ENCODE data around the gene GRAPL.
"Not testable (repeated sequence)": the region's sequence is repeated elsewhere in the genome, so short reads cannot be mapped to it uniquely, and the experiment has no call there.

GRAPL gene

DNA sequence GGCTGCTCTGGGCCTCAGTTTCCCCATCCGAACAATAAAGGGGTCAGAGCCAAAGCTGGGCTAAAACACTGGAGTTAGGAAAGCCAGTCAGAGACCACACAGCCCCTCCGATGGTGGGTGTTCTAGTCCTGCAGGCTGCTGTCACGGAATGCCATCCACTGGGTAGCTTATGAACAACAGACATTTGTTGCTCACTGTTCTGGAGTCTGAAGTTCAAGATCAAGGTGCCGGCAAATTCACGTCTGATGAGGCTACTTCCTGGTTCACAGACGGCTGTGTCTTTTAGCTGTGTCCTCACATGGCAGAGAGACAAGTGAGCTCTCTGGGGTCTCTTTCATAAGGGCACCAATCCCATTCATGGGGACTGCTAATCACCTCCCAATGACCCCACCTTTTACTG lies 9.2 kb downstream of the GRAPL start:
- DNase-seq (ENCODE audit: low spot score), result not testable (repeated sequence)

DNA sequence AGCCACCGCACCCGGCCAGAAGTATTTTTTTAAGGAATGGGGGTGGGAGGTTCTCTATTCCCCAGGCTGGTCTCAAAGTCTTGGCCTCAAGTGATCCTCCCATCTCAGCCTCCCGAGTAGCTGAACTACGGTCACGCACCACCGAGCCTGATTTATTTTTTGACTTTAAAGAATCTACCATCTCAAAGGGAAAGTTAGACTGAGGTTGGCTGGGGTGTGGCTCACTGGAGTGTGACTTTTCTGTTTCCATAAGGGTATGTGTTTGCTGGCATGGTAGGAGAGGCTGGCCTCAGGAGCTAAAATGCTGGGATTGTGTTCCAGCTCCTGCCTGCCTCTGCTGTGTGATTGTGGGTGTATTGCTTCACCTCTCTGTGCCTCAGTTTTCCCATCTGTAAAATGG lies 10.6 kb downstream of the GRAPL start:
- not testable (repeated sequence) for DNase-seq (ENCODE audit: low spot score)

DNA sequence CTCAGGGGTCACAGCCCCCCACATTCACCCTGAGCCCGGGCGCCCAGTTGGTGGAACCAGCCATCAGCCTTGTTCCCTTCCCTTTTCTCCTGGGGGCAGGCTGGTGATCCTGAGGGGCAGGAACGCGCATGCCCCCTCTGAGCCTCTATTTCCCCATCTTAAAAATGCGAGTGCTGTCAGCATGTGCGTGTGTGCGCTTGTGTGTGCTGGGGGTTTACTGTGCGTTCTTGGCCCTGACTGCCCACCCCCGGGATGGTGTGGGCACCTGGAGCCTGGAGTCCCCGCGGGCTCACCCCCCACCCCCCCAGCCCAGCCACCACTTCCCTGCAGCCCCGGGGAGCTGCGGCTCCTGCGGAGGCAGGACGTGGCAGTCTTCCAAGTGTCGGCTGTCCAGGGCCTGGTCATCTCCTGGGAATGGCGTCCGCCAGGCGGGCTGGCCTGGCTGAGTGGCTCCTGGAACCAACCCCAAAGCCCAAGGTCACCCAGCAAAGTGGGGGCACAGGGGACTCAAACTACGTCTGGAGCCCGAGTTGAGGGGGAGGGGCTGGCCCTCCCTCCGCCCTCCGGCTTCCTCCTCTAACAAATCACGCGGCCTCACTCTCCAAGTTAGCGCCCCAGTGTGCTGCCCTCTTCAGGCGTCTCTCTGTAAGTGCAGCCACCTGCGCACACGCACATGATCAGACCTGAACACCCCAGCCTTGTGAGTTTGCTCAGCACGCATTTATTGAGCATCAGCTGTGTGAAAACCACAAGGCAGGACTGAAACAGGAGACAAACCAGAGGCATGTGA lies 14.2 kb downstream of the GRAPL start:
- not testable (repeated sequence) for DNase-seq (ENCODE audit: low spot score)

DNA sequence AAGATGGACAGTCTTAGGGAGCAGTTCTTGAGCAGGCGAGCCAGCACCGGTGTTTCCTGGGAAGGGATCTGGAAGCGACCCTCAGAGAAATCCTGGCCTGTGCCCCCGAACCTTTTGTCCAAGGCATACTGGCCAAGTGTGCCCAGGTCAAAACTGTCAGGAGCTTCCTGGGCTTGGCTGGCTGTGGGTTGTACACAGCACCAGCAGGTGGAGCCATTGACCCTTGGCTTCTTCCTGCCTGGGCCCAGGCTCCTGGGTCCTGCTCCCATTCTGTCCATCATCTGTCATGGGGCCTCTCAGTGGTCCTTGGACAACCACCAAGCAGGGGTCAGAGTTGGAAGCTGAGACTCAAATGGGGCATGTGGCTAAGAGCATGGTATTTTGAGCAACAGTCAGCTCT lies 15.0 kb downstream of the GRAPL start:
- not testable (repeated sequence) for DNase-seq (ENCODE audit: low spot score)

DNA sequence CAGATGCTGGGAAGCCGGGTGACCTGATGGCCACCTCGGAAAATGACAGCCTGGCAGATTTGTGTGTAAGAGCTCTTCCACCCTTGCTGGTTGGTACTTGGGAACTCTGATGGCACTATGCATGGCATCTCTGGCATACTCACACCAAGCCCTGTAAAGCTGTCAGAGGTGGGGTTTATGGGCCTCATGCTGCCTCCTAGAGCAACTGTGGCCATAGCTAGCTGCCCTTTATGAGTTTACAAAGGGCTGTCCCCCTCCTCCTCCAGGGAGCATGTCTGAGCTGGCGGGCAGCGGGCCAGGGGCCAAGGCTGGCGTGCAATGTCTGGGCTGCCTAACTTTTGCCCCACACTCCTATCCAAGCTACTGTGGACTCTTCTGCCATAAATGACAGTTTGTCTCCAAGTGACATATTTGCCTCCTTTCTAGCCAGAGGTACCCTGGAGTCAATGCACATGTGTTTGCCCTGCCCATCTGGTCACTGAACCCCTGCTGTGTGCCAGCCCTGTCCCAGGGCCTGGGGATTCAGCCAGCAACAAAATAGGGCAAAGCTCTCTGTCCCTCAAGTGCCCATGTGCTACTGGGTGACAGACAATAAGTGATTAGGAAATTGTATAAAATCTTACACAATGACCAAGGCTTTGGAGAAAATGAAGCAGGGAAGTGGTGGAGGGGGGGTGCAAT lies 15.8 kb downstream of the GRAPL start:
- not testable (repeated sequence) for DNase-seq (ENCODE audit: low spot score)

DNA sequence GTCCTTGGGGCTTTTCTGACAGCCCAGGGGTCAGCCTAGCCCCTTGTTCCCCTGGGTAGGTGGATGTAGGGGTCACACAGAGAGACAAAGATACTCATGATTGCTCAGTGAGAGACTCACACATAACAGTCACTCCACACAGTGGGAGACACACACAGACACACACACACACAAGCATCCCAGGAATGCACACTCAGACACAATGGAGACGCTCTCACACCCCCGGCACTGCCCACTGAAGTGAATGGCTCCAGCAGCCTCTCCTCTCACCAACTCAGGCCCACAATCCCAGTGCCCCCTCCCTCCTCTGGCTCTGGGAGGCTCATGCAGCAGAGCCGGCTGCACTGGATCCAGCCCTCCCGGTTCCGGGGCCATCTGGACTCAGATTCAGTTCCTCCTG lies 17.0 kb downstream of the GRAPL start:
- not testable (repeated sequence) for DNase-seq (ENCODE audit: low spot score)

DNA sequence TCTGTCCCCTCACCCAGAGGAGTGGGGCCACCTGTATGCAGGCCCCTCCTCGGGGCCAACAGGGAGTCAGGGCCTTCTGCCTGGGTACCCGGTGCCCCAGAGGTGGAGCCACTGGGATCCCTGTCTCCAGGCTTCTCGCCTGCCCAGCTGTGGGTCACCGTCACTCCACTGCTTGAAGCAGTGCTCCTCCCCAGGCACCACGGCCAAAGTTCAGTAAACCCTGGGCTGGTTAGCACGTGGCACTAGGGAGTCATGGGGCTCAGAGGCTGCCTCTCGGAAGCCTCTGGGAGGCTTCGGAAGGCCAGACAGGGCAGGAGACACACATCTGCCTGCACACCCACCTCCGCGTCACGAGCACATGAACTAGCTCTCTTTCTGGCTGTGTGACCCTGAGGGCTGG lies 18.1 kb downstream of the GRAPL start:
- not testable (repeated sequence) for DNase-seq (ENCODE audit: low spot score)

DNA sequence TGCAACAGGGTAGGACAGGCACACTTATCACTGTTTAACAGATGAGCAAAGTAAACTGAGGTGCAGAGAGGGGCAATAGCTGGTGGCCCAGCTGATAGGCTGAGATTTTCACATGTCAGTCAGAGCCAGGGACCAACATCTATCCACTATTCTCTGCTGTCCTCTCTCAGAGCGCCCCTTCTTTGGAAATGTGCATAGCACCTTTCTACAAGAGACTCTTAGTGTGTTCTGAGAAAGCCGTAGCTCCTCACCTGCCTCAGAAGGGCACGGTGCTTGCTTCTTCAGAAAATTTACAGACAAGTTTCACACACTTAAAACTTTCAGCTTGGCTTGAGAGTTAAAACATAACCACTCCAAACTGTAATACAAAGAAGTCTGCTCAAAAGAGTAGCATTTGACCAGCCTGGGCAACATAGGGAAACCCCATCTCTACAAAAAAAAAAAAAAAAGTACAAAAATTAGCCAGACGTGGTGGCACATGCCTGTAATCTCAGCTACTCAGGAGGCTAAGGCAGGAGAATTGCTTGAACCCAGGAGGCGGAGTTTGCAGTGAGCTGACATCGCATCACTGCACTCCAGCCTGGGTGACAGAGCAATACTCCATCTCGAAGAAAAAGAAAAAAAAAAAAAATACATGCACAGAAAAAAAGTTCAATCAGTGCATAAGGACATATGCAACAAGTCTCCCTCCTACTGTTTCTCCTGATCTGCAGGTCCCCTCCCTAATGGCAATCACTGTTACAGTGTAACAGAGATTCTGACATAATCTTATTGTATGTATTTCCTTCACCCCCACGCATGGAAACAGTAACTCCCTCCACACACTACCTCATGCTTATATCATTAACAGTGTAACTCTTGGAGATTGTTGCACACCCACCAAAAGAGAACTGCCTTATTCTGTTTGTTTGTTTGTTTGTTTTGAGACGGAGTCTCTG lies 23.6 kb downstream of the GRAPL start:
- not testable (repeated sequence) for DNase-seq (ENCODE audit: low spot score)

DNA sequence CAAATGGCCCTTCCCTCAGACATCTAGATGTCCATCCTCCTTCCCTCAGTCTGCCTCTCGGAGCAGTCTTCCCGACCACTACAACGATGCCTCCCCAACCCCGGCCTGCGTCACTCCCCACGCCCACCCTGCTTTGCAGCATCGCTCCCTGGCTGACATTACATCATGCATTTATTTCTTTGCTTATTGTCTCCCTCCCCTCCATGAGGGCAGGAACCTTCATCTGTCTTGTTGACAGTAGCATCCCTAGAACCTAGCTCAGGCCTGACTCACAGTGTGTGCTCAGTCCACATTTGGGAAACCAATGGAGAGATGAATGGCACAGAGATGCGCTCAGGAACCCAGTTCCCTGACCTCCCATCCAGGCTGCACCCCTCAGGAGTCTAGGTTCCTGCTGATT lies 30.2 kb downstream of the GRAPL start:
- not testable (repeated sequence) for DNase-seq (ENCODE audit: low spot score)

DNA sequence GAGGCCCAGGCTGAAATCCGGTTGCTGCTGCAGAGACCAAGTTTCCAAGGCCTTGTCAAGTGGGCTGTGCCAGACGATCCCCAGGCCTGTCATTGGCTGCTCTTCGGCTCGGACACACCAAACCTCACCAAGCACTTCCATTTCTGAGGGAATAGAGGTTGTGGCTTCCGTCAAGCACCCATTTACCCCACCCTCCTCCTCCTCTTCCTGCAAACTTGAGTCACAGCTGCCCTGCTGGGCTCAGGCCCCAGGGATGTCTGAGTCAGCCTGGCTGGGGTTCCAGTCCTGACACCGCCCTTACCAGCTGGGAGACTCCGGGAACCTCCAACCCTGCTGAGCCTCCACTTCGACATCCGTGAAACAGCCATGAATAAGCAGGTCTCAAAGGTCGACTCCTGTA lies 31.1 kb downstream of the GRAPL start:
- DNase-seq (ENCODE audit: low spot score), result not testable (repeated sequence)

DNA sequence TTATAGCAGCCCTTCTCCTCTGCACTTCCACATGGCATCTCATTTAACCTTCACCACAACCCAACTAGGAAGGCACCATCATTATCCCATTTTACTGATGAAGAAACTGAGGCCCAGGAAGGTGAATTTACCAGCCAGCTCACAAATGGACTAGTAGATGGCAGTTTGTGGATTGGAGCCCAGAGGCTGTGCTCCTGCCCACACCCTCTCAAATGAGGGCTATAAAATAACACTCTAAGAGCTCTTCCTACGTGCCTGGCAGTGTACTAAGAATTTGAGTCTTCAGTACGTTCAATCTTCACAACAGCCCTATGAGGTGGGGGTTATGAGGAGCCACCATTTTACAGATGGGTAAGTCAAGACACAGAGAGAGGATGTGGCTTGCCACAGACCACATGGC lies 31.5 kb downstream of the GRAPL start:
- DNase-seq (ENCODE audit: low spot score), result not testable (repeated sequence)

DNA sequence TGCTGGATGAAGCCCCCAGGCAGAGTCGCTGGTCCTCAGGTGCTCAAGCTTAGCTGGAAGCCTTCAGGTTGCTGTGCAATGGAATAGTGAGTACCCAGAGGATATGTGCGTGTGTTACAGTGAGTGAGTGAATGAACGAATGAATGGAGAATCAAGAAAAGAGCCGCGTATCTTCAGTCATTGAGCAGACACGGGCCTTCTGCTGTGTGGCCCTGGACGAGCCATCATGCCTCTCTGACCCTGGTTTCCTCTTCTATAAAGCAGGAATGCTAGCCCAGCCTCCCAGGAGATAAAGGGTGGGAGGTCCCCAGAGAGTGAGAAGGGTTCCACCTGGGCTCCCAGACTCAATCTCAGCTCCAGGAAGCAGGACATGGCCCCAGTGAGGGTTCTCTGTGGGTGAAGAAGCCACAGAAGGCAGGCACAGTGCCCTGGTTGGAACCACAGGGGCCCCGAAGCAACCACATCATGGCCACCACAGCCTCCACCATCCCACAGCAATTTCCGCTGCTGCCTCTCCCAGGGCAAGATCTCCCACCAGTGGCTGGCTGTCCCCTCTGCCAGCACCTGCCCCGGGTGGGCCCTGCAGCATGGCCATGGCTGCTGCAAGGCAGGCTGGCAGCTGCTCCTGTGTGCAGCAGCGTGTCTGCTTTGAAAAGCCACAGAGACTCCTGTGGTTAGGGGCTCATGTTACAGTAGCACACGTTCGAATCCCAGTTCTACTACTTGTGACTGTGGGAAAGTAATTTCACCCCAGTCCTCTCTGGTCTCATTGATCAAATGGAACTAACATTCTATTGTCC lies 34.1 kb downstream of the GRAPL start:
- not testable (repeated sequence) for DNase-seq (ENCODE audit: low spot score)

DNA sequence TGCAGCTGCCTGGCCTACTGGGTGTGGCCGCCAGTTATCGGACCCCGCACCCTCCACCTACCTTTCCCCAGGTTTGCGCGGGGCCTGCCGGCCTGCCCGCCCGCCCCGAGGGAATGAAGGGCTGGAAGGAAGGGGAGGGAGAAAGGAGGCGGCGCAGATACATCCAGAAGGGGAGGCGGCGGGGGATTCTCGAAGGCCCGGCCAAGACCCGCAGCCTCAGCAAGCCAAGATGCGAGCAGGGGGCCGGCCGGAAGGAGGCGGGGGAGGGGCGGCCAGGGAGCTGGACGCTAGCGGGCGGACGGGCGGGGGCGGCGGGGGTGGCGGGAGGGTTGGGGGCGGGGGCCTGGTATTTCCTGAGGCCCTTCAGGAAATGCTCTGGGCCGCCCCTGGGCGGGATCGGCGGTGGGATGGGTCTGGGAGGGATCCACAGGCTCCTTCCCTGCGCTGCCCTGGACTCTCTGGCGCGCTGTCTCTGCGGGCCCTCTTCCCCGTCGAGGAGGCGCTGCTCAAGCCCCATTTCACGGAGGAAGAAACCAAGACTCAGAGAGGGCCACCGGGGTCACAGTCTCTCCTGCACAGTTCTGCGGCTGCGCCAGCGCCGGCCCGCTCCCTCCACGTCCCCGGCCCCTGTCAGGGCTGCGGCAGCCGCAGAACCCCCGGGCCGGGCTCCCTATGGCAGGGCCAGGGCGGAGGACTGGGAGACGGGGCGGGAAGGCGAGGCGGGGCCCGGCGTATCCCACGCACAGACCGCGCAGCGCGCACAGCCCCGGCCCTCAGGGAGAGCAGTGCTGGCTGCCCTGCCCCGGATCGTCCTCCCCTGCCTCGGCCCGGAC lies 35.2 kb downstream of the GRAPL start:
- DNase-seq (ENCODE audit: low spot score), result not testable (repeated sequence)

DNA sequence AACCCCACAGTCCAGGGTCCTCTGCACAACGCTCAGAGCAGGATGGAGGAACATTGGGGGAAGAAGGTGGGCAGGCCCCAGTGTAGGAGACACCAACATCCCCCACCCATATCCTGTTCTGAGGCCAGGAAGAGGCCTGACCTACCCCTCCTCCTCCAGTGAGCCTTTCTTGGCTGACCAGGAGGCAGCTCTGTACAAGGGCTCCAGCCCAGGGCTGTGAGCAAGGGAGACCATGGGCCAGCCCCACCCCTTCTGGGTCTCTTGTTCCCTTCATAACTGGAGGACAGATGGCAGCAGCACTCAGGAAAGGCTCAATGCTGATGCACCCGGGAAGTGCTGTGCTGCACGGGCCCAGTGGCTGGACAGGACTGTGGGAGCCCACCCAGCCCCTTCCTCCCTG lies 47.0 kb downstream of the GRAPL start:
- DNase-seq (ENCODE audit: low spot score), result not testable (repeated sequence)

DNA sequence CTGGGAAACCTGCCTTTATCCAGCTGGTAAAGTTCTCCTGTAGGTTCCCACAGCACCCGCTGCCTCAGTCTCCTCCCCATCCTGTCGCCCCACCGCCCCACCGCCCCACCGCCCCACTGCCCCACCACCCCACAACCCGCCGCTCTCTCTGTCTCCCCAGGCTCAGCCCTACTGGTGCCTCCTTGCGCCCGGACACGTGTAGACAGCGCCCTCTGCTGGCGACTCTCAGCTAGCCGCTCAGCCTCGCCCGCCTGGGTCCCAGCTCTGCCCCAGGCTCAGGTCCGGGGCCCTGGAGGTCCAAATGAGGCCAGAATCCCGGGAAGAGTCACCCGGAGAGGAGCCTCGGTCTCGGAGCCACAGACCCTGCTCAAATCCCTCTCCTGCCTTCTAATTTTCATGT lies 48.0 kb downstream of the GRAPL start:
- not testable (repeated sequence) for DNase-seq (ENCODE audit: low spot score)

DNA sequence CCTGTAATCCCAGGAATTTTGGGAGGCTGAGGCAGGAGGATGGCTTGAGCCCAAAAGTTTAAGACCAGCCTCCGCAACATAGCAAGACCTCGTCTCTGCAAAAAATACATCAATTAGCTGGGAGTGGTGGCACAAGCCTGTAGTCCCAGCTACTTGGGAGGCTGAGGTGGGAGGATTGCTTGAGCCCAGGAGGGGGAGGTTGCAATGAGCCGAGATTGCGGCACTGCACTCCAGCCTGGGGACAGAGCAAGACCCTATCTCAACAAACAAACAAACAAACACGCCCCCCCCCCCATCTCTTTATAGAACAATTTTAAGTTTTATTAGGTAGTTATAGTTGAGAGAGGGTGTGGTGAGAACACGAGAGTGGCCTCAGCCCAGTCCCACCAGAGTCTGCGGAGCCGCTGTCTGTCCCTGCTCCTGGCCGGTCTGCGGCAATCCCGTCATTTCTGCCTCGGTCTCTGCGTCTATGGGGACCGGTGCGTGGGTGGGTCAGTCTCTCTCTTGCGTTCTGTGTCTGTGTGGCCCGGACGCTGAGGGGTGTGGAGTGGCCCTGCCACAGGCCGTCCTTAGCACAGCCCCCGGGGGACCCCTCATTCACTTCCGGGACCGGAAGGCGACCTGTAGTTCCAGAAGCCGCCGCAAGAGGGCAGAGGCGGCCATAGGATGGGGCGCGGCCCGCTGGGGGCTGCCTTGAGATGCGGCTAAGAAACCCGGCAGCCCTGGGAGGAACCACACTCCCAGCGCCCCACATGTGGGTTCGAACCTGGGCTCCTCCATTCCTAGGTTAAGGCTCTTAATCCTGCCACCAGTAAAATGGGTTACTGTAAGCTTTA lies 53.9 kb downstream of the GRAPL start:
- not testable (repeated sequence) for DNase-seq (ENCODE audit: low spot score)

DNA sequence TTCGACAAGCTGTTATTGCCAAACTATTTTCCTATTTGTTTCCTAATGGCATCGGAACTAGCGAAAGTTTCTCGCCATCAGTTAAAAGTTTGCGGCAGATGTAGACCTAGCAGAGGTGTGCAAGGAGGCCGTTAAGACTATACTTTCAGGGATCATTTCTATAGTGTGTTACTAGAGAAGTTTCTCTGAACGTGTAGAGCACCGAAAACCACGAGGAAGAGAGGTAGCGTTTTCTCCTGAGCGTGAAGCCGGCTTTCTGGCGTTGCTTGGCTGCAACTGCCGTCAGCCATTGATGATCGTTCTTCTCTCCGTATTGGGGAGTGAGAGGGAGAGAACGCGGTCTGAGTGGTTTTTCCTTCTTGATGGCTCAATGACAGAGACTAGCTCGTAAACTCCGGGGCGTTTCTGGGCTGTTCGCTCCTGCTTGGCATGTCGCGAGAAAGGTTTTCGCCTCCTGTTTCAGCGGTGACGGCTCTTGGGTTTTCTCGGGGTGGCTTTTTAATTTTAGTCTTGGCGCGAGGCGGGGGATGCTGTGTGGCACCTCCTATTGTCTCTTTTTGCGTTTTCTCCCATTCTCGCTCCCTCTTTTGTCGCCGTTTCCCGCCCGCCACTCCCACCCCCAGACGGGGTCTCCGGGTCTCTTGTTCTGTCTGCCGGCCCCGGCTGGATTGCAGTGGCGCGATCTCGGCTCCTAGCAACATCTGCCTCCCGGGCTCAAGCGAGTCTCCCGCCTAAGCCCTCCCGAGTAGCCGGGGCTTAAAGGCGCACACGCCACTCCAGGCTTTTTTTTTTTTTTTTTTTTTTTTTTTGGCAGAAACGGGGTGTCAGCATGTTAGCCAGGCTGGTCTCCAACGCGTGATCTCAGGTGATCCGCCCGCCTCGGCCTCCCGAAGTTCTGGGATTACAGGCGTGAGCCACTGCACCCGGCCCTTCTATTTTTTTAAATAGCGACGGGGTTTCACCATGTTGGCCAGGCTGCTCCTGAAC lies 60.8 kb downstream of the GRAPL start:
- DNase-seq (ENCODE audit: low spot score), result not testable (repeated sequence)

Data from ecto neural progenitor cell (in vitro differentiated cells).